ENCODE data around the gene VSIG2.

VSIG2 gene

DNA sequence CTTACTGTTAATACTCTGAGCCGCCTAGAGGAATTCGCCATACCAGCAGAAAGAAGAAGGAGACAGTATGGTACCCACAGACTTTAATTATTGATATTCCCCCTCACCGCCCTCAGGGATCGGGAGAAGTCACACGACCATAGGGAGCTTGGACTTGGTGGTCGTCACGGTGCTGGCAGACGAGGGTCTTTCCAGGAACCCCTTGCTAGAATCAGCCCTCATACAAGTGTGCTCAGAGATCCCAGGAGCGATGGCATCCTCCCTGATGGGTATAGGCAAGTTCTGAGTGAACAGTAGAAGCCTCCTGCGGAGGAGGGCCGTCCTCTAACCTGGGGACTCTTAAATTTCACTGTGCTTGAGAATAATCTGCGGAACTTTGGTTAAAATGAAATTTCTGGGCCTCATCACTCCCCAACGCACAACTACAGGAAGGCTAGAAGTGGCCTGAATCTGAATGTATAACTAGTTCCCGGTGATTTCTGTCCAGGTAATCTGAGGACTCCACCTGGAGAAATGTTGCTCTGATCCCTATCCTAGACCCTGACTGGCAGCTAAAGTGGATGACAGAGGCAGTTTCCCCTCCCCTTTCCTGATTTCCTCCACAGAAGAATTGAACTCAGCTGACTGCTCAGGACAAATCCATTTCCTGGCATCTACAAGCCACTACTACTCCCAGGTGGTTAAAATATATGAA, 4.5 kb downstream of the VSIG2 start:
- DNase-seq, result no peak

GRCh38 chr11:124746621-124747243, 5.3 kb downstream of the VSIG2 start:
- DNase-seq, result no peak

- DNase-seq, result no peak
Measured at GRCh38 chr11:124745835-124746620, 6.0 kb downstream of the VSIG2 start.

GRCh38 chr11:124745270-124745834, 6.7 kb downstream of the VSIG2 start:
- no peak for DNase-seq

DNA sequence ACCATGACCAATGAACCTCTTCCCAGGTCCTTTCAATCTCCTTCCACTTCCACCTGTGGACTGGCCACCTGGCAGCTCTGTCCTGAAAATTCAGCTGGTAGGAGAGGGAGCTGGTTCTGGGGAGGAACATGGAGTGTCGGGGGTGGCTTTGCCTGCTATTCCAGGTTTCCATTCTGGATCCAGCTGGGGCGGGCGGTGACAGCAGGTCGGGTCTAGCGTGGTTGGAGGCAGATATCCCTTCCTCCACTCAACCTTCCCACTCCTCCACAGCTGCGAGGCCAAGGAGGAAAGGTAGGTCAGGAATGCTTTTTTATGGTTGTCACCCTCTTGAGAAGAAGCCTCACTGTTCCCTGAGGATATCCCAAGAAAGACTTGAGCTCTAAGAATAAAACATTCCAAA, 9.0 kb downstream of the VSIG2 start:
- no peak for DNase-seq

- DNase-seq, result no peak
Measured at GRCh38 chr11:124742555-124742954, 9.5 kb downstream of the VSIG2 start.

GRCh38 chr11:124740277-124740882, 11.7 kb downstream of the VSIG2 start:
- DNase-seq, result no peak

GRCh38 chr11:124739479-124740276, 12.4 kb downstream of the VSIG2 start, which contains the start of gene NRGN:
Gene NRGN, plus strand, starts transcription at chr11:124739942. Its CDS starts 143 bp downstream, at chr11:124740085.
- DNase-seq, result no peak

DNA sequence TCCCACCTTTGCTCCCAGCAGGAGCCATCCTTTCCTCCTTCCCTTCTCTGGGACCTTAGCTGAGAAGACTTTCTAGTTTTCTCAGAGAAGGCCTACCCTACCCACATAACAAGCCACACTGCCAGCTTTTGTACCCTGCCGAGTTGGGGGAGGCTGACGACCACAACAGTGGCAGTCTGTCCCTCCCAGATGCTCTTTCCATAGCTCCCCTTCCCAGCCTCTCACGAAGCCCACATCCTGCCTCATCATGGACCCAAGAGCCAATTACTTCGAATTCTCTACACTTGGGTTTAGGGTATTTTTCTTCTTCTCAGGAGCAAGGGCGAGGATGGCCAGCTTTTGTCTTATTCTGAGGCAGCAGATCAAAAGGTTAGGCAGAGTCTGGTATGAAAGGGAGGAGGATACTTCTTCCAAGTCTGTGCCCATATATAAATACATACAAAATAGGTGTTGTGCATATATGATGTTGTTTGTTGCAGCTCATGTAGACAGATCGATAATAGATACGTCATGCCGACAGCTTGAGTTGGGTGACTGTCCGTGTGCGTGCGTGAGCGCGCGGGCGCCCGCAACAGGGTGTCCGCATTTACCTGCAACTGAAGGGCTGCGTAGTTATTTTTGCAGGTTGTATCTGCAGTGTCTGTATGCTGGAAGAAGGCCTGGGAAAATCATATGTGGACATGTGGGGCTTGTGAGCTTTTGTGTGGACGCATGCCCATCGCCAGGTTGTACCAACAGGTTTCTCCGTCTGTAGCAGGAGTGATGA, 13.2 kb downstream of the VSIG2 start:
- DNase-seq, result no peak

- DNase-seq, result no peak
Measured at GRCh38 chr11:124737638-124738305, 14.3 kb downstream of the VSIG2 start.

- no peak for DNase-seq
Measured at GRCh38 chr11:124736736-124737135, 15.3 kb downstream of the VSIG2 start.

- DNase-seq, result no peak
Measured at GRCh38 chr11:124732230-124732629, 19.8 kb downstream of the VSIG2 start.

GRCh38 chr11:124729571-124729970, 22.5 kb downstream of the VSIG2 start:
- DNase-seq, result no peak

DNA sequence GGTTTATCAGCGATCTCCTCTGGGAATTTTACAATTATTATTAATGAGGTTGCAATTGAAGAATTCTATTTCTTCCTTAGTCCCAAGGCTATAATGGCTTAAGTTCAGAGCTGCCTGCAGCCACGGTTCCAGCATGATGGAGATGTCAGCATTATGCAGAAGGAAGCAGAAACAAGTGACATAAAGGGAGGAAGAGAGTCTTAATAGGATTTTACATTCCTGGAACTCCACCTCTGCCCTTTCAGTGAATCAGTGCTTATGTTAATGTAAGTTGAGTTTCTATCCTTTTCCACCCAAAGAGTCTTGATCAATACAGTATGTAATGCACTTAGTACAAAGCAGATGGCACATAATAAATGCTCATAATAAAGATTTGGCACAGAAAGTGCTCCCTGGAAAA, 23.9 kb downstream of the VSIG2 start:
- no peak for DNase-seq

DNA sequence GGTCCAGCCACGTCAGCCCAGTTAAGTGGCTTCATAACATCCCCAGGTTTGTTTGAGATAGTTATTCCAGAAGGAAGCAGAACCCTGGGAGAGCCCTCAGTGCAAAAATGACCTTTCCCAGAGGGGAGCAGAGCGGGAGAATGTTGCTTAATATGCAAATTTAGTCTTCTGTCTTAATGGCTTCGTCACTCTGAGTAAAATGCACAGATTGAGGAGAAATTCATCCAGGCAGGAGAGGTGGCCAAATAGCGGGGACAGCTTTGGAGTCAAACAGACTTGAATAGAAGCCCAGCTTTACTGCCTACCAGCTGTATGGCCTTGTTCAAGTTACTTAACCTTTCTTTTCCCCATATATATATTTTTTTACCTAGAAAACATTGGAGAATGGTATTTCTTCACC, 24.6 kb downstream of the VSIG2 start:
- no peak for DNase-seq

DNA sequence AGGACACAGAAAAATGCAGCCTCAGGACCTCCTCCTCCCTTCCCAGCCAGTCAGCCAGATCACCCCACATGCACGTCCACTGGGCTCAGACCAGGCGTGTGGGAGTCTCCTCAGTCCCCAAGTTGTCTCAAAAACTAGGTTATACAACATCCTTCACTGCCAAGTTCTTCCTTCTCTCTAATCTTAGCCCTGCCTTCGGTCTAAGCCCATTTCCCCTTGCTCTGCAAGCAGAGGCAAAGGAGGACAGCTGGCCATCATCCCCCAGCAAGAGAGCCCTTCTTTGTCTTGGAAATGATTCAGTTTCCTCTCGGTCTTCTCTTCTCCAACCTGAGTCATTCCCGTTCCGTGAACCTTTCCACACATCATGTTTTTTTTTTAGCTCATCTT, 26.3 kb downstream of the VSIG2 start:
- no peak for DNase-seq

GRCh38 chr11:124724979-124725718, 26.9 kb downstream of the VSIG2 start:
- no peak for DNase-seq

GRCh38 chr11:124722176-124722575, 29.9 kb downstream of the VSIG2 start:
- no peak for DNase-seq

- no peak for DNase-seq
Measured at GRCh38 chr11:124719534-124719933, 32.5 kb downstream of the VSIG2 start.

DNA sequence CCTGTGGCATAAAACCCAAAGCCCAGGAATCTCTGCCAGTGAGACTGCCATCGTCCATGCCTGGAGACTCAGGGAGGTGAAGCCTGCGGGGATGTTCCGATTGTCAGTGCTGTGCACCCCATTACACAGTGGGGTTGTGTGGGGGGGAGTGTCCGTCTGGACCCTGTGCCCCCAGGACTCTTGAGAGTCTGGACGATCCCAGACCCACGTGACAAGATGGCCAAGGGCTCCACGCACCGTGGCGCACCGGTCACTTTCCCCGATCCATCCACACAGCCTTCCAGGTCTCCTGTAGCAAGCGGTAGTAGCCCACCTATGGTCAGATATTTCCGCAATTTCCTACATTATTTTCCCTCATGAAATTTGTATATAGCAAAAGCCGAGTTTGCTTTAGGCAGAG, 33.3 kb downstream of the VSIG2 start:
- no peak for DNase-seq
